GM12892 (cell line): Measurements from ENCODE around the gene XPNPEP2.

Source experiments
- POLR2A ChIP-seq: IDR thresholded peaks from 2 replicates; pipeline ENCODE4 v1.6.1; 2011; ENCODE audit warnings: low read depth, low read length, control low read depth
- POLR2AphosphoS5 ChIP-seq: IDR thresholded peaks from 2 replicates; pipeline ENCODE4 v1.6.1; 2011; ENCODE audit warnings: low read depth, low read length, control low read depth
- TAF1 ChIP-seq: IDR thresholded peaks from 2 replicates; pipeline ENCODE4 v1.6.1; 2011; ENCODE audit warnings: low read depth, mild to moderate bottlenecking, control low read depth, low read length, borderline replicate concordance

- no peak for TF ChIP-seq POLR2A
- no peak for TF ChIP-seq TAF1
- TF ChIP-seq POLR2AphosphoS5 = no peak
Observed at GRCh38 chrX:129728061-129728460, 10.7 kb upstream of the XPNPEP2 start.
